Measurements from ENCODE around the gene GPC6.

DNA sequence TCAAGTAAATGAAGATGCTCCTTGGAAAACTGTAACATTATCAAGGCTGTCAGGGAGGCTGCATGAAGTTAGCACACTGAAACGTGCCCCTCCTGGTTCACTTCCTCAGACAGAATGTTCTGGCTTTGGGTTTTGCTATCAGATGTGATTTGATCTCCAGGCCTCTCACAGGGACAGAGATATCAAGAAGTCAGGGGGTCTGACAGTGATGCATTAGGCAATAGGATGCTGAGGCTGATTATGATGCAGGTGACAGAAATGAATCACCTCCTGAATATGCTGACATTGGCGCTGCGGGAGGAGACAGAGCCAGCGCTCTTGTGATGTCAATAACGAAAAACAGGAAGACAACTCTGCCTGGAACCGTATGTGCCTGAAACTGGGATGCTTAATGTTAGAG lies 974.4 kb downstream of the GPC6 start:
- TF ChIP-seq, protein P1, sequence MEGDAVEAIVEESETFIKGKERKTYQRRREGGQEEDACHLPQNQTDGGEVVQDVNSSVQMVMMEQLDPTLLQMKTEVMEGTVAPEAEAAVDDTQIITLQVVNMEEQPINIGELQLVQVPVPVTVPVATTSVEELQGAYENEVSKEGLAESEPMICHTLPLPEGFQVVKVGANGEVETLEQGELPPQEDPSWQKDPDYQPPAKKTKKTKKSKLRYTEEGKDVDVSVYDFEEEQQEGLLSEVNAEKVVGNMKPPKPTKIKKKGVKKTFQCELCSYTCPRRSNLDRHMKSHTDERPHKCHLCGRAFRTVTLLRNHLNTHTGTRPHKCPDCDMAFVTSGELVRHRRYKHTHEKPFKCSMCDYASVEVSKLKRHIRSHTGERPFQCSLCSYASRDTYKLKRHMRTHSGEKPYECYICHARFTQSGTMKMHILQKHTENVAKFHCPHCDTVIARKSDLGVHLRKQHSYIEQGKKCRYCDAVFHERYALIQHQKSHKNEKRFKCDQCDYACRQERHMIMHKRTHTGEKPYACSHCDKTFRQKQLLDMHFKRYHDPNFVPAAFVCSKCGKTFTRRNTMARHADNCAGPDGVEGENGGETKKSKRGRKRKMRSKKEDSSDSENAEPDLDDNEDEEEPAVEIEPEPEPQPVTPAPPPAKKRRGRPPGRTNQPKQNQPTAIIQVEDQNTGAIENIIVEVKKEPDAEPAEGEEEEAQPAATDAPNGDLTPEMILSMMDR (IDR thresholded peaks at IDR 0.05) = no peak
- no peak for TF ChIP-seq POLR2A (IDR thresholded peaks at IDR 0.05)
